Prostate gland (tissue), 2 donors: ENCODE results near the gene ZSCAN25.

ENCODE experiments used
- POLR2A ChIP-seq: fragments of 450-650 bp; IDR thresholded peaks from one replicate; pipeline ENCODE4 v1.6.1; 2016; ENCODE audit warnings: antibody characterized with exemption, mild to moderate bottlenecking
- POLR2AphosphoS5 ChIP-seq: sonication (generic); formaldehyde crosslinking; IDR thresholded peaks from one replicate; pipeline ENCODE4 v1.6.1; 2017; ENCODE audit warnings: antibody characterized with exemption
- TF ChIP-seq, protein P1 (sequence below), 4 experiments: fragments of 200-600 bp in 2 of 4; fragments of 450-650 bp in 2 of 4; sonication (generic) in 2 of 4; IDR thresholded peaks; 1 replicate in 3 of 4; 2 replicates in 1 of 4; pipeline ENCODE4 v1.5.1; 2016 to 2019; ENCODE audit warnings: antibody characterized with exemption in 4 of 4, mild to moderate bottlenecking in 2 of 4, moderate library complexity in 2 of 4

DNA sequence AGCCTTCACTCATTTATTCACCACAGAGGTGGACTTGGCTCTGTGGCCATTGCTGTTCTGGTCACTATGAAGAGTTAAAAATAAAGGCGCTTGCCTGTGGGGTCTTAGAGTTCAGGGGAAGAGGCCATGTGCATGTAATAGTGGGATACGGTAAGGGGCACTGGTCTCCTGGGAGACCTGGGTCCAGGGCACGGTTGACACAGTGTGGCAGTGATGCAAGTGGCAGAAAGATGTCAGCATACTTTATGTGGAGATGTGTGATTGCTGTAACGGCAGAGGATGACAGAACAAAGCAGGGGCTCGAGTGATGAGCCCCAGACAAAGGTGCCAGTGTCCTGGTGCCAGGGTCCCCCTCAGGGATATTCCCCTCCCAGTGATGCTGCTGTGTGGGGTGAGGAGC, 8.6 kb downstream of the ZSCAN25 start:
- TF ChIP-seq, protein P1, sequence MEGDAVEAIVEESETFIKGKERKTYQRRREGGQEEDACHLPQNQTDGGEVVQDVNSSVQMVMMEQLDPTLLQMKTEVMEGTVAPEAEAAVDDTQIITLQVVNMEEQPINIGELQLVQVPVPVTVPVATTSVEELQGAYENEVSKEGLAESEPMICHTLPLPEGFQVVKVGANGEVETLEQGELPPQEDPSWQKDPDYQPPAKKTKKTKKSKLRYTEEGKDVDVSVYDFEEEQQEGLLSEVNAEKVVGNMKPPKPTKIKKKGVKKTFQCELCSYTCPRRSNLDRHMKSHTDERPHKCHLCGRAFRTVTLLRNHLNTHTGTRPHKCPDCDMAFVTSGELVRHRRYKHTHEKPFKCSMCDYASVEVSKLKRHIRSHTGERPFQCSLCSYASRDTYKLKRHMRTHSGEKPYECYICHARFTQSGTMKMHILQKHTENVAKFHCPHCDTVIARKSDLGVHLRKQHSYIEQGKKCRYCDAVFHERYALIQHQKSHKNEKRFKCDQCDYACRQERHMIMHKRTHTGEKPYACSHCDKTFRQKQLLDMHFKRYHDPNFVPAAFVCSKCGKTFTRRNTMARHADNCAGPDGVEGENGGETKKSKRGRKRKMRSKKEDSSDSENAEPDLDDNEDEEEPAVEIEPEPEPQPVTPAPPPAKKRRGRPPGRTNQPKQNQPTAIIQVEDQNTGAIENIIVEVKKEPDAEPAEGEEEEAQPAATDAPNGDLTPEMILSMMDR (IDR thresholded peaks at IDR 0.05): no peak
- TF ChIP-seq POLR2A: no peak
- no peak for TF ChIP-seq POLR2AphosphoS5
